ENCODE data around the gene TXNRD2. TPM values are rescaled to one million over a fixed set of nuclear protein-coding genes. Genes with fewer than 3 reads are reported as not detected.

Gene TXNRD2
- total RNA-seq, 1 experiment from 2014 or later: 29.5 TPM

- no peak for TF ChIP-seq REST (IDR thresholded peaks at IDR 0.05; ENCODE audit: insufficient read depth in 1 of 2, low read depth in 2 of 2, low read length in 1 of 2)
- no peak for TF ChIP-seq TCF7L2 (IDR thresholded peaks at IDR 0.05; ENCODE audit: low read depth, low read length)
- no peak for TF ChIP-seq SIN3A (IDR thresholded peaks at IDR 0.05; ENCODE audit: borderline replicate concordance, insufficient read depth, low read depth, low read length)
- no peak for TF ChIP-seq CTCF (IDR thresholded peaks at IDR 0.05)
- TF ChIP-seq POLR2AphosphoS5 (IDR thresholded peaks at IDR 0.05; ENCODE audit: low read depth, low read length): no peak
- Histone ChIP-seq H3K9me3 (ENCODE audit: control insufficient read depth, insufficient read depth, low read depth, low read length) (no peaks in the 10 kb centered on the region), H3K27me3 (ENCODE audit: control insufficient read depth, insufficient read depth, low read length) (no peaks in the 10 kb centered on the region), H3K4me1 (ENCODE audit: control insufficient read depth, insufficient read depth, low read length) (peaks cover 56% of the 10 kb centered on the region), H3K27ac (ENCODE audit: low read length) (no peak overlapping the region), H3K36me3 (ENCODE audit: control insufficient read depth, insufficient read depth, low read length) (peaks cover 2% of the 10 kb centered on the region; the same call in 1 of the 2 replicates), H3K4me3 (ENCODE audit: low read depth in 2 of 2, low read length in 2 of 2) (no peak overlapping the region)
- in situ Hi-C loops (cut with HindIII; ENCODE audit: low pct_unique_long_range_greater_than_20kb, low sequenced_read_pairs) (no loop called here), intact Hi-C loops (cut with micrococcal nuclease; ENCODE audit: unreplicated experiment) (no loop called here)
- POLR2A ChIA-PET: no interaction called here
- ATAC-seq (no peak), DNase-seq (ENCODE audit: low read depth, low spot score) (no peak)
- TSS peak; percentile 61 for BruUV-seq (replicated peaks)
- CTCF ChIA-PET: no interaction called here
Observed at GRCh38 chr22:19847345-19847632, 94.3 kb downstream of the TXNRD2 start.

- no peaks in the 10 kb centered on the region for H3K27me3 ChIP-seq (ENCODE audit: control insufficient read depth, insufficient read depth, low read length)
- in situ Hi-C loops (cut with HindIII; ENCODE audit: low pct_unique_long_range_greater_than_20kb, low sequenced_read_pairs) (no loop called here), intact Hi-C loops (cut with micrococcal nuclease; ENCODE audit: unreplicated experiment) (no loop called here)
- H3K36me3 ChIP-seq (ENCODE audit: control insufficient read depth, insufficient read depth, low read length): peaks cover 2% of the 10 kb centered on the region; the same call in 1 of the 2 replicates
- POLR2A ChIA-PET: no interaction called here
- H3K27ac ChIP-seq (ENCODE audit: low read length): no peak overlapping the region
- CTCF ChIA-PET: interaction anchor here (0.7 kb wide), 1 partner anchor 67 kb away, joined by 3 read pairs; no protein-coding TSS in a partner anchor
- no peak overlapping the region for H3K4me3 ChIP-seq (ENCODE audit: low read depth in 2 of 2, low read length in 2 of 2)
- BruUV-seq (replicated peaks): no TSS peak
- peaks cover 52% of the 10 kb centered on the region for H3K4me1 ChIP-seq (ENCODE audit: control insufficient read depth, insufficient read depth, low read length)
- no peak for TF ChIP-seq REST (IDR thresholded peaks at IDR 0.05; ENCODE audit: insufficient read depth in 1 of 2, low read depth in 2 of 2, low read length in 1 of 2)
- no peak for TF ChIP-seq POLR2AphosphoS5 (IDR thresholded peaks at IDR 0.05; ENCODE audit: low read depth, low read length)
- TF ChIP-seq SIN3A (IDR thresholded peaks at IDR 0.05; ENCODE audit: borderline replicate concordance, insufficient read depth, low read depth, low read length): no peak
- DNase-seq (ENCODE audit: low read depth, low spot score): no peak
- ATAC-seq: no peak
- no peaks in the 10 kb centered on the region for H3K9me3 ChIP-seq (ENCODE audit: control insufficient read depth, insufficient read depth, low read depth, low read length)
Observed at GRCh38 chr22:19846620-19847344, 94.8 kb downstream of the TXNRD2 start.

All from Panc1 (cell line).